ENCODE data around the gene COL9A3.

The COL9A3 gene

GRCh38 chr20:62882426-62882825, 65.6 kb downstream of the COL9A3 start:
- H3K14ac ChIP-seq (ENCODE audit: low read length) = no peak overlapping the region
- no peak overlapping the region for H2AFZ ChIP-seq (ENCODE audit: low read length)

DNA sequence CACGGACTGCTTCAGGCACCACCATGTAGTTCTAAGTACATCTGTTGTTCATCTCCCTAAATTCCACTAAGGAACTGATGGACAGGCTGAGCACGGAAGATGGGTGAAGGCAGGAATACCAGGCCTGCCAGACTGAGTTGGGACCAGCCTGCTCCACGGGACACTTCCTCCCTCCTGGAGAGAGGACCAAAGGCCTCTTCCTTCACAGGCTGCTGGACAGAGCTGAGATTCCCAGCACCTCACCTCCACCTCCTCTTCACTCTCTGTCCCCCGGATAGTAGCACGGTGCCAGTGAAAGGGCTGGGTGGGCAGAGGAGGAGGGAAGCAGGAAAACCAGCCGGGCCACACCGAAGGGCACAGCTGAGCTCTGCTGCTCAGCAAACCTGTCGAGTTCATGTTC, 67.7 kb downstream of the COL9A3 start:
- no peak overlapping the region for H2BK120ac ChIP-seq (ENCODE audit: low read depth, low read length)
- H3K4me3 ChIP-seq (ENCODE audit: low read length in 2 of 2) = no peak overlapping the region
- H3K9ac ChIP-seq (ENCODE audit: low read depth, low read length, poor library complexity) = no peak overlapping the region
- H3K4me1 ChIP-seq (ENCODE audit: control insufficient read depth in 2 of 2, insufficient read depth in 1 of 2, low read depth in 1 of 2, low read length in 2 of 2) = peaks cover 0 to 2% of the 10 kb centered on the region in 2 donors
- H3K79me1 ChIP-seq (ENCODE audit: low read depth, low read length) = peaks cover 5% of the 10 kb centered on the region
- H3K23ac ChIP-seq (ENCODE audit: low read depth, low read length, poor library complexity) = no peak overlapping the region
- no peak overlapping the region for H2AFZ ChIP-seq (ENCODE audit: low read length)
- no peak overlapping the region for H3K4ac ChIP-seq (ENCODE audit: low read length)
- no peak overlapping the region for H3K4me2 ChIP-seq (ENCODE audit: insufficient read depth, low read length, poor library complexity, severe bottlenecking)
- DNase-seq (ENCODE audit: low spot score) = no peak
- H2BK15ac ChIP-seq (ENCODE audit: low read length) = no peak overlapping the region
- no CpG with 5 or more reads among the region's 8 CpGs for WGBS, 2 donors (ENCODE audit: extremely low coverage in 2 of 2, insufficient read length in 2 of 2, insufficient replicate concordance in 1 of 2)
- peaks cover 0 to under 1% (median 0%) of the 10 kb centered on the region in 3 experiments for H3K27me3 ChIP-seq (ENCODE audit: control insufficient read depth in 3 of 3, insufficient read depth in 3 of 3, low read depth in 1 of 3, low read length in 3 of 3)
- H3K36me3 ChIP-seq (replicated peaks in 1 of 2; ENCODE audit: control insufficient read depth in 2 of 2, insufficient read depth in 2 of 2, low read length in 2 of 2) = peaks cover 25 to 68% of the 10 kb centered on the region in 2 donors
- H4K91ac ChIP-seq (ENCODE audit: low read depth, low read length, poor library complexity) = no peak overlapping the region
- H2AK5ac ChIP-seq (ENCODE audit: low read depth, low read length) = no peak overlapping the region
- H3K9me3 ChIP-seq (replicated peaks in 1 of 2; ENCODE audit: control insufficient read depth in 2 of 2, insufficient read depth in 1 of 2, low read depth in 1 of 2, low read length in 2 of 2) = peaks cover 0 to 8% of the 10 kb centered on the region in 2 donors
- no peak overlapping the region for H2BK5ac ChIP-seq (ENCODE audit: low read length)
- no peak overlapping the region for H3K27ac ChIP-seq (replicated peaks; ENCODE audit: low read length)
- H3K14ac ChIP-seq (ENCODE audit: low read length) = no peak overlapping the region
- no peak overlapping the region for H2BK12ac ChIP-seq (ENCODE audit: low read length)
- H3K18ac ChIP-seq (ENCODE audit: low read length) = no peak overlapping the region
- no peak overlapping the region for H4K8ac ChIP-seq (ENCODE audit: low read depth, low read length)

More at GRCh38 chr20:62882426-62882825, 65.6 kb downstream of the COL9A3 start:
- Histone ChIP-seq H4K91ac (ENCODE audit: low read depth, low read length, poor library complexity) (no peak overlapping the region), H3K18ac (ENCODE audit: low read length) (no peak overlapping the region), H4K8ac (ENCODE audit: low read depth, low read length) (no peak overlapping the region), H3K4me2 (ENCODE audit: insufficient read depth, low read length, poor library complexity, severe bottlenecking) (no peak overlapping the region), H3K9me3 (replicated peaks in 1 of 2; ENCODE audit: control insufficient read depth in 2 of 2, insufficient read depth in 1 of 2, low read depth in 1 of 2, low read length in 2 of 2) (no peaks in the 10 kb centered on the region), H2BK15ac (ENCODE audit: low read length) (no peak overlapping the region), H3K79me1 (ENCODE audit: low read depth, low read length) (no peaks in the 10 kb centered on the region), H3K4me3 (ENCODE audit: low read length in 2 of 2) (no peak overlapping the region), H2BK12ac (ENCODE audit: low read length) (no peak overlapping the region), H3K4ac (ENCODE audit: low read length) (no peak overlapping the region), H2BK5ac (ENCODE audit: low read length) (no peak overlapping the region), H3K9ac (ENCODE audit: low read depth, low read length, poor library complexity) (no peak overlapping the region), H2BK120ac (ENCODE audit: low read depth, low read length) (no peak overlapping the region), H3K27ac (replicated peaks; ENCODE audit: low read length) (no peak overlapping the region), H3K36me3 (replicated peaks in 1 of 2; ENCODE audit: control insufficient read depth in 2 of 2, insufficient read depth in 2 of 2, low read length in 2 of 2) (peaks cover 8 to 46% of the 10 kb centered on the region in 2 donors), H3K27me3 (ENCODE audit: control insufficient read depth in 3 of 3, insufficient read depth in 3 of 3, low read depth in 1 of 3, low read length in 3 of 3) (peaks cover 0 to 6% (median 0%) of the 10 kb centered on the region in 3 experiments), H3K23ac (ENCODE audit: low read depth, low read length, poor library complexity) (no peak overlapping the region), H3K4me1 (ENCODE audit: control insufficient read depth in 2 of 2, insufficient read depth in 1 of 2, low read depth in 1 of 2, low read length in 2 of 2) (peaks cover 0 to 2% of the 10 kb centered on the region in 2 donors), H2AK5ac (ENCODE audit: low read depth, low read length) (no peak overlapping the region)
- no CpG with 5 or more reads among the region's 15 CpGs for WGBS, 2 donors (ENCODE audit: extremely low coverage in 2 of 2, insufficient read length in 2 of 2, insufficient replicate concordance in 1 of 2)
- DNase-seq (ENCODE audit: low spot score) = no peak

DNA sequence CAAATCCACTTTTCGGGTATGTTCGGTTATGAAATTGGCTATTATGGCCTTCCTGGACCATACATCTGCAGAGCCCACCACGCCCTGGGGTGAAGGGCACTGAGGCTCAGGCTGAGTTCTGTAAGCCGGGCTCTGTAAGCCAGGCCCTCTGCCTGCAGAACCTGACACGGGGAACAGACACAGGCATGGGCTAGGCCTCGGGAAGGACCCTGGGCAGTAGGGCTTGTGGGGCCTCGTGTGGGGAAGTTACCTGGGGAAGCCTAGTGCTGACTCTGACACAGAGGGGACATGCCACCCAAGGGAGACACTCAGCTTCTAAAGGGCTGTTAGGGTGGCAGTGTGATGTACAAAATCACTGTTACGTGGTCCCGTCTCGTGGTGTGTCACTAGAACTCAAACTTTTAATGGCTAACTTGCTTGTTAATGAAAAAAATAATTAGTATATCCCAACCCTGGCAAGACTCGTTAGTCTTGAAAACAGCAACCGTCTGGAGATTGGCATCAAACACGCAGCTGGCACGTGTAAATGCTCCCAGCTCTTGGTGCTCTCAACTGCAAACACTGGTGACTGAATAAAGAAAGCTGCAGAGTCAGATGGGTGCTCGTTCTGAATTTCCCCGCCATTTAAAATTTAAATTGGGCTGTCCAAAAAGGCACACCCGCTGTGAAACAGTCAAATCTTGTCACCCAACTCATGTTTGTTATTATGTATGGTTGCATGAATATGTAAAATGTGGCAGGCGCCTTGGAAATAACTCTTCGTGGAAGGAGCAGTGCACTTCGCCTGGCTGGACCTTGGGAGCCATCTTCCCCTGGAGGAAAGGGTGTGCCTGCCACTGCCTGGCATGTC, 68.4 kb downstream of the COL9A3 start:
- Histone ChIP-seq H3K27ac (replicated peaks; ENCODE audit: low read length) (no peak overlapping the region), H3K9ac (ENCODE audit: low read depth, low read length, poor library complexity) (no peak overlapping the region), H3K4me3 (ENCODE audit: low read length in 2 of 2) (no peak overlapping the region), H2BK5ac (ENCODE audit: low read length) (no peak overlapping the region), H3K4me1 (ENCODE audit: control insufficient read depth in 2 of 2, insufficient read depth in 1 of 2, low read depth in 1 of 2, low read length in 2 of 2) (peaks cover 0 to 2% of the 10 kb centered on the region in 2 donors), H2AK5ac (ENCODE audit: low read depth, low read length) (no peak overlapping the region), H3K14ac (ENCODE audit: low read length) (no peak overlapping the region), H2BK120ac (ENCODE audit: low read depth, low read length) (no peak overlapping the region), H3K36me3 (replicated peaks in 1 of 2; ENCODE audit: control insufficient read depth in 2 of 2, insufficient read depth in 2 of 2, low read length in 2 of 2) (peaks cover 30 to 69% of the 10 kb centered on the region in 2 donors), H2BK12ac (ENCODE audit: low read length) (no peak overlapping the region), H3K79me1 (ENCODE audit: low read depth, low read length) (peaks cover 5% of the 10 kb centered on the region), H3K27me3 (ENCODE audit: control insufficient read depth in 3 of 3, insufficient read depth in 3 of 3, low read depth in 1 of 3, low read length in 3 of 3) (no peaks in the 10 kb centered on the region), H3K4ac (ENCODE audit: low read length) (no peak overlapping the region), H3K23ac (ENCODE audit: low read depth, low read length, poor library complexity) (no peak overlapping the region), H4K8ac (ENCODE audit: low read depth, low read length) (no peak overlapping the region), H3K18ac (ENCODE audit: low read length) (no peak overlapping the region), H3K9me3 (replicated peaks in 1 of 2; ENCODE audit: control insufficient read depth in 2 of 2, insufficient read depth in 1 of 2, low read depth in 1 of 2, low read length in 2 of 2) (peaks cover 0 to 8% of the 10 kb centered on the region in 2 donors), H4K91ac (ENCODE audit: low read depth, low read length, poor library complexity) (no peak overlapping the region), H2BK15ac (ENCODE audit: low read length) (no peak overlapping the region), H2AFZ (ENCODE audit: low read length) (no peak overlapping the region), H3K4me2 (ENCODE audit: insufficient read depth, low read length, poor library complexity, severe bottlenecking) (no peak overlapping the region)
- no CpG with 5 or more reads among the region's 20 CpGs for WGBS, 2 donors (ENCODE audit: extremely low coverage in 2 of 2, insufficient read length in 2 of 2, insufficient replicate concordance in 1 of 2)
- no peak for DNase-seq (ENCODE audit: low spot score)

DNA sequence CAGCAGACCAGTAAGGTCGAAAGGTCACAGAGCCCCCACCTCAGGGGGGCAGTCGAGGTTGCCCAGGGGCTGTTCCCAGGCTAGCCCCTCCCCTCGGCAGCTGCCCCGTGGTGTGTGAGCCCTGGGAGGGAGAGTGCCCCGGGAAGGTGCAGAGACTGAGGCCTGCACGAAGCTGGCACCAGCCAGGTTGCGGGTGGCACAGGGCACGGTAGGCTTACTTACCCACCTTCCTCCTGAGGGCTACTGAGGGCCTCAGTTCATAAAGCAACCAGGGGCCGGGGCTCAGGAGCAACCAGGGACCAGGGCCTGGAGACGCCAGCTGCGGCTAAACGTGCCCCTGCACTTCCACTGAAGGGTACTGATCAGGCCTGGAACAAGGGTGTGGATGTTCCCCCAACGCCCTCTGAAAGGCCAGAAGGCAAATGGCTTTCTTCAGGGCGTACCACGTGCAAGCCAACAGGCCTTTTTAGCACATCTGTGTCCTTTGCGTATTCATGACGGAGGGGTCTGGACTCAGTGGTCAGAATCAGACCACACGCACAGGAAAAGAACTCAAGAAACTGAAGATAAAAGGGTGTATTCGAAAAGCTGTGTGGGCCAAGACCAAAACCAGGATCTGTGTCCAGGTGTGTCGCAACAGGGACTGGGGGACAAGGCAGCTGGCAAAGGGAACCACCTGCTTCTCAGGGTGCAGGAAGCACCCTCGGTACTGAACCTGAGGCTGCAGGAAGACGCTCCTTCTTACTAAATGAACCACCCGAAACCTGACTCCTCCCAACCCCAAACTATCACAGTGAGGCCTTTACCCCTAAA, 69.3 kb downstream of the COL9A3 start:
- H3K27me3 ChIP-seq (ENCODE audit: control insufficient read depth in 3 of 3, insufficient read depth in 3 of 3, low read depth in 1 of 3, low read length in 3 of 3) = no peaks in the 10 kb centered on the region
- no peak overlapping the region for H2BK12ac ChIP-seq (ENCODE audit: low read length)
- H3K14ac ChIP-seq (ENCODE audit: low read length) = no peak overlapping the region
- H2BK5ac ChIP-seq (ENCODE audit: low read length) = no peak overlapping the region
- WGBS, 2 donors (ENCODE audit: extremely low coverage in 2 of 2, insufficient read length in 2 of 2, insufficient replicate concordance in 1 of 2) = no CpG with 5 or more reads among the region's 23 CpGs
- H3K9me3 ChIP-seq (replicated peaks in 1 of 2; ENCODE audit: control insufficient read depth in 2 of 2, insufficient read depth in 1 of 2, low read depth in 1 of 2, low read length in 2 of 2) = peaks cover 0 to 10% of the 10 kb centered on the region in 2 donors
- H4K91ac ChIP-seq (ENCODE audit: low read depth, low read length, poor library complexity) = no peak overlapping the region
- H3K36me3 ChIP-seq (replicated peaks in 1 of 2; ENCODE audit: control insufficient read depth in 2 of 2, insufficient read depth in 2 of 2, low read length in 2 of 2) = peaks cover 36 to 70% of the 10 kb centered on the region in 2 donors
- no peak overlapping the region for H3K4ac ChIP-seq (ENCODE audit: low read length)
- H3K4me1 ChIP-seq (ENCODE audit: control insufficient read depth in 2 of 2, insufficient read depth in 1 of 2, low read depth in 1 of 2, low read length in 2 of 2) = peaks cover 0 to 2% of the 10 kb centered on the region in 2 donors
- H3K4me2 ChIP-seq (ENCODE audit: insufficient read depth, low read length, poor library complexity, severe bottlenecking) = no peak overlapping the region
- no peak overlapping the region for H2AK5ac ChIP-seq (ENCODE audit: low read depth, low read length)
- H3K27ac ChIP-seq (replicated peaks; ENCODE audit: low read length) = no peak overlapping the region
- H3K18ac ChIP-seq (ENCODE audit: low read length) = no peak overlapping the region
- no peak overlapping the region for H2BK120ac ChIP-seq (ENCODE audit: low read depth, low read length)
- no peak overlapping the region for H3K9ac ChIP-seq (ENCODE audit: low read depth, low read length, poor library complexity)
- no peak overlapping the region for H2BK15ac ChIP-seq (ENCODE audit: low read length)
- no peak overlapping the region for H4K8ac ChIP-seq (ENCODE audit: low read depth, low read length)
- H3K79me1 ChIP-seq (ENCODE audit: low read depth, low read length) = peaks cover 5% of the 10 kb centered on the region
- H2AFZ ChIP-seq (ENCODE audit: low read length) = no peak overlapping the region
- no peak overlapping the region for H3K4me3 ChIP-seq (ENCODE audit: low read length in 2 of 2)
- peak overlapping the region; percentile 16 for H3K23ac ChIP-seq (ENCODE audit: low read depth, low read length, poor library complexity)
- no peak for DNase-seq (ENCODE audit: low spot score)

Data from neuronal stem cell (in vitro differentiated cells).